ENCODE data around the gene ZNF334. TPM values are rescaled to one million over a fixed set of nuclear protein-coding genes. Genes with fewer than 3 reads are reported as not detected.

Gene ZNF334
- total RNA-seq (2022; extraction: Qiagen RNA extraction): not detected in 5 replicates

DNA sequence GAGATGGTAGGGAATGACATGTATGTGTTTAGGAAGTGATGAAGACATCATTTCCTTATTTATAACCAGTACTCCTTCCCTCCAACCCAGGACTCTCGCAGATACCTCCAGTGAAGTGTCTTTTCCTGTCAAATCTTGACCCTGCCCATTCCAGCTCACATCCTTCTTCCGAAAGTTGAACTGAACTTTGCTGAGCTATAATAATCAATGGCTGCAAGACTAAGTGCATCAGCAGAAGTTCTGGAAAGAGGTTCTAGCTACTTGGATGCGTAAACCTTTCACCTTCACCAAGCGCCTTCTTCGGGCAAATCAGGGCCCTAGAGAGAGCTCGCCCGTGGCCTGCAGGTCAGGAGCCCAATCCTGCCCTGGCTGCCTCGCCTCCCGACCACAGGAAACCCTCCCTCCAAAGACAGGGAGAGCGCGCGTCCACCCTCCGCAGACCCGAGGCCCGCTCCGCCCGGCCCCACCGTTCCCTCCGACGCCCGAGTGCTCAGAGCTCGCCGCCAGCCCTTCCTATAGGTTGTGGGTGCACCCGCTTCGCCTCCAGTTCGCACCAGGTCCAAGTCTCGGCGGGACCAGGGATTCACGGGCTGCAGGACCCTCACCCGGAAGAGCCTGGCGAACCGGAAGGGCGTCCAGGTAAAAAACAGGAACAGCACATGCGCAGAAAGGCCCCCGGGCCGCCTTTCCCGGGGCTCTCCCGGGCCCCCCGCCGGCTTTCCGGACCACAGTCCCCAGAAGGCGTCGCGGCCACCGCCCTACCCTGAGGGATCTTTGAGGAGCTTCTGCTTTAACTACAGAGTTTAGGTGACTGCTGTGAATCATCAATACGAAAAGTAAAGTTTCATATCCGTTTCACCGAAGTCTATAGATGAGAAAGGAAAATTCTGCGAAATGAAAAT, at the start of gene ZNF334:
Gene ZNF334 (minus strand): TSS at position 617 of the 902 bp plus-strand sequence. CDS start 1,457 bp downstream, outside the sequence.

DNA sequence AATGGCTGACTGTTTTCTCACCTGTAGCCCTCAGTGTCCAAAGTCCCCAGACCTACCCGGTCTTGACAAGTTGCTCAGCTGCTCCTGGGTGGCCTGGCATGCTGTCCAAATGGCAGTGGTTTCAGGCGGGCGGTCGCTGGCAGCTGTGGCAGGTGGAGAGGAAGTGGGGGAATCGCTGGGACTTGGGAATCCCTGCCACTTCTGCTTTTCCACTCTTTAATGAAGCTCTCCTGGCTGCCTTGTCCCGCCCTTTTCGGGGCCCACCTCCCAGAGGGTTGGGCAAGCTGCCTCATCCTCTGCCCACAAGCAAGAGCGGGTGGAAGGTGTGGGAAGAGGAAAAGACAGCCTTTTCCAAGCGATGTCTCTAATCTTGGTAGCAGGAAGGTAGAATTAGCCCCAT, 37.1 kb upstream of the ZNF334 start, which contains the start of gene OCSTAMP:
Gene OCSTAMP (minus strand): TSS at position 194 of the 400 bp plus-strand sequence. CDS start 94 bp downstream, at position 100.

Other genes with a start within 250 kb of the ZNF334 start
- gene CDH22, start 205.1 kb downstream of the ZNF334 start, total RNA-seq (2022; extraction: Qiagen RNA extraction): 0.02 to 0.09 TPM (median 0.03 TPM) in 5 replicates
- 18.7 to 21.5 TPM (median 20.5 TPM) in 5 replicates for gene ELMO2, start 106.9 kb downstream of the ZNF334 start, total RNA-seq (2022; extraction: Qiagen RNA extraction)
- not detected in 5 replicates for gene OCSTAMP, start 37.1 kb upstream of the ZNF334 start, total RNA-seq (2022; extraction: Qiagen RNA extraction)
- 0.07 TPM in 1 of 5 replicates, not detected in the others for gene SLC13A3, start 137.9 kb upstream of the ZNF334 start, total RNA-seq (2022; extraction: Qiagen RNA extraction)
- gene TP53RK, start 175.9 kb upstream of the ZNF334 start, total RNA-seq (2022; extraction: Qiagen RNA extraction): 12.5 to 13.3 TPM (median 12.7 TPM) in 5 replicates
- not detected in 5 replicates for gene SLC2A10, start 196.1 kb upstream of the ZNF334 start, total RNA-seq (2022; extraction: Qiagen RNA extraction)